PFSK-1 (cell line): ENCODE data around the gene ZG16B.

Source experiments
- FOXP2 ChIP-seq: optimal IDR thresholded peaks from 2 replicates; pipeline ENCODE3; 2011; ENCODE audit warnings: borderline replicate concordance, control low read depth, inconsistent platforms; ENCODE audit not compliant: insufficient read depth; ENCODE audit errors: extremely low read length, extremely low read depth
- POLR2AphosphoS5 ChIP-seq: IDR thresholded peaks from 2 replicates; pipeline ENCODE4 v1.6.1; 2012; ENCODE audit warnings: low read depth, mild to moderate bottlenecking, control low read depth, low read length, moderate library complexity
- REST ChIP-seq, 2 experiments: IDR thresholded peaks; 2 replicates each; pipeline versions ENCODE4 v1.6.1 to v1.8.0; 2011 to 2012; ENCODE audit warnings: low read depth in 2 of 2, low read length in 2 of 2, control low read depth in 1 of 2, inconsistent platforms in 1 of 2, mild to moderate bottlenecking in 1 of 2, moderate library complexity in 1 of 2; ENCODE audit not compliant: insufficient read depth in 1 of 2
- SIN3A ChIP-seq: IDR thresholded peaks from 2 replicates; pipeline ENCODE4 v1.6.1; 2012; ENCODE audit warnings: mild to moderate bottlenecking, low read length, moderate library complexity, borderline replicate concordance; ENCODE audit not compliant: insufficient read depth
- TAF1 ChIP-seq: IDR thresholded peaks from 2 replicates; pipeline ENCODE4 v1.6.1; 2012; ENCODE audit warnings: low read length, control low read depth, borderline replicate concordance; ENCODE audit not compliant: insufficient read depth

- no peak for TF ChIP-seq POLR2AphosphoS5
- no peak for TF ChIP-seq REST (IDR thresholded peaks at IDR 0.05; ENCODE audit: insufficient read depth in 1 of 2, low read depth in 2 of 2, low read length in 2 of 2)
- TF ChIP-seq TAF1, result no peak
- TF ChIP-seq SIN3A, result no peak
- no peak for TF ChIP-seq FOXP2
Observed at GRCh38 chr16:2808181-2808580, 21.9 kb upstream of the ZG16B start.
